UCSD-AML1 (cell line): ENCODE results near the gene BRAP.
"Not testable (repeated sequence)": the region's sequence is repeated elsewhere in the genome, so short reads cannot be mapped to it uniquely, and the experiment has no call there.

Experiments used
- DNase-seq: peaks from one replicate; lab custom pipeline; 2025; ENCODE audit not compliant: unreplicated experiment; lab: John Stamatoyannopoulos, UW

The BRAP gene

DNA sequence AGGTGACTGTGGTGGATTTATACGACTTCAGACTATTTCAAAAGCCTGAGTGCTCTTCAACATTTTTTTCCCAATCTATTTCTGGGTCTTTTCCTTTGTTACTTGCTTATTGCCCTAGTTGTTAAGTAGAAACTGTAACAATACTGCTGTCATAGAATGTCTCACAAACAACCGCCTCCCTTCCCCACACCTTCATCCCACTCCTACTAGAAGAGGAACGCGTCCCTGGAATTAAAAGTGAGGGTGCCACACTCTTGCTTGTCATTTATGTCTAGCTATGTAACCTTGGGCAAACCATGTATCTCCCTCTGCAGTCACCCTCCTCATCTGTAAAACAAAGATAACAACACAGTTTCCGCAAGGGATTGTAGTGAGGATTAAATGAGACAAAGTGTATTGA lies 8.6 kb downstream of the BRAP start:
- no peak for DNase-seq

DNA sequence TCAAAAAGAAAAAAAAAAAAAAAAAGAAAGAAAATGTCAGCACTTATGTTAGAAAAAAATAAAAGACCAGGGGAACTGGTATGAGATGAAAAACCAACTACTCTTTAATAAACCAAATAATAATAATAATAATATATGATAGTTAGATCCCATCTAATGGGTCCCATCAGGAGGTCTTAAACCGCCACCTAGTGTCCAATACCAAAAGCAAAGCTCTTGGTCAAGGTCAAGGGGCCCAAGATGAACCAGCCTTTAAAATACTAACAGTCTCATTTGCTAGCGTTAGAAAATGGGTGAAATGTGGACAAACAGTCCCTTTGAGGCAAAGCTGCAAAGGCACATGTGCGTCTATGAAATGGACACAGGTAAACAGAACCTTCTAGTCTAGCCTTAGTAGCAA lies 12.3 kb downstream of the BRAP start:
- no peak for DNase-seq

DNA sequence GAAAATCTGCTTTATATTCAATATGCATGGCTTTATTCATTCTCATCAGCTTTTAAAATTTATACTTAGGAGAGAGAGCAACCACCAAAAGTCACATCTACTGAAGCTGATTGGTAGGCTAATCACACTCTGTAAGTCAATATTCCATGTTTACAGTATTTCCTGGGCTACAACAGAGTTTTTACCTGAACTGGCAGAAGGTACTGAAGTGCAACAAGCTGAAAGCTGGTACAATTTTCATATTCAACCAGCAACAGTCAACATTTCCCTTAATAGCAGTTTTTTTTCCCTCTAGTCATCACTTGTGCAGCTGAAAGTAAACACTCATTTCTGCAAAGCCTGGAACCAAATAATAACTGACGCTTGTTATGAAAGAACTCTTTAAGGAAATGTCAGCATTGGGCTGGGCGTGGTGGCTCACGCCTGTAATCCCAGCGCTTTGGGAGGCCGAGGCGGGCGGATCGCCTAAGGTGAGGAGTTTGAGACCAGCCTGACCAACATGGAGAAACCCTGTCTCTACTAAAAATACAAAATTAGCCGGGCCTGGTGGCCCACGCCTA lies 12.9 kb downstream of the BRAP start:
- no peak for DNase-seq

DNA sequence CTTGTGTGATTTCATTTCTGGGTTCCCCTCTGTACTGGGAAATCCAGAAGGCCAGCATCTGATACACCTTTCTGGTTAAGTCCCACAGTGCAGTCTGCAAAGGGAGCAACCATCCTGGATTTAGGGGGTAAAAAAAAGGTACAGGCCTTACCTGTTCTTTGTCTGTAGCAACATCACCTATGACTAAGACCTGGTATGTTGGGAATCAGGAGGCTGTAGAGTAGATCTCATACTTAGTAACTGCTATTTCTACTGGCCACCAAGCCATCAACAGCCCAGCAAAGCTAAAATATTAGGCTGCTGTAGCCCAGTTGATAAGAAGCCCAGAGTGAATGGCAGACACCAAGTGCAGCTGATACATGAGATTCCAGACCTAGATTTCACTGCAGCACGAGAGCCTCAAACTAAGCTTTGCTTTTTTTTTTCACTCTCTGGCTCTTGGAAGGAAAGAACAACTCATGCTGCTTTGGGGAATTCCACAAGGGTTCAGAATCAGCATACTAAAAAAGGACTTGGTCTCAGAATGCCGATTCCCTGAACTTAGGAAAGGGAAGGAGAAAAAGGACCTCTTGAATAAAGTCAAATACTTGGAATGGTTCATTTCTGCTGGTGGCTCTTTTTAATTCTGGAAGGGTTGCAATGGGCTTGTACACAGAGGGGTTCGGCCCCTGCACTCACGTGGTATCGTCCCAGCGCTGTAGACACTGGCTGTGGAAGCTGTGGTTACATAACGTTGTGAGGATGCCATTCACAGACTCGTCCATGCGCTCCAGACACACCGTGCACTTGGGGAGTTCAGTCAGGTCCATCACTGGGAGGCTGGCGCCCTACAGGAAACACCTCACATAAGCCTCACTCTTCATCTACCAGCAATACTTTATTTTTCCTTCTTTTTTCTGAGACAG lies 20.5 kb downstream of the BRAP start:
- DNase-seq: no peak

DNA sequence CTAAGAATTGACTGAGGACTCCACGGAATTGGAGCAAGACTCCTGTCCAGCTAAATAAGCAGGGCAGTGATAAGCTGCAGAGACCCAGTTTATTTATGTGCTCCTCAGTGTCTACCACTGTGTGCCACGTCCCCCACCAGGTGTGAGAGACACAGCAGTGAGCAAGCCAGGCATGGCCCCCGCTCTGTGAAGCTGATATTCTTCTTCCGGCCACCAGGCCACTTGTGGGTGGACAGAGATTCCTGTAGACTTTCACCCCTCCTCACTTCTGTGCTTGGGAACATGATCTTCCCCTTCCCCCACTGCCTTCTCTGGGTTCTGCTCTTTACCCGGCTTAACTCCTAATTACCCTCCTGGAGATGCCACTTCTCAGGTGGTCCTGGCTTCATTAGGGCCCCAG lies 21.3 kb downstream of the BRAP start:
- no peak for DNase-seq

DNA sequence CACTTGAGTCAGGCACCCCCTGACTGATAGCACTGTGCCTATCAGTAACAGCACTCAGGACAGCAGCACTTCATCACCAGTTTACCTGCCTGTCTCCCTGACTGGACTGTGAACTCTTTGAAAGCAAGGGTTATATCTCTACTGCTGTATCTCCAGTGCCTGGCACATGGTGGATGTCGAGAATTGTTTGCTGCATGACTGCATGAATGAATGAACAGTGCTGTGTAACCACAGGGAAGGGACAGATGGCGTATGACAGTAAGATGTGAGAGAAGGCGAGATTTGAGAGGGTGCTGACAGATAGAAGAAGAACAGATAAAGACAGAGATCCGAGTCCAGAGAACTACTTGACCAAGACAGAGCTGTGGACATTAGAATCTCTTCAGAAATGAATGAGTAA lies 29.7 kb downstream of the BRAP start:
- DNase-seq: no peak

DNA sequence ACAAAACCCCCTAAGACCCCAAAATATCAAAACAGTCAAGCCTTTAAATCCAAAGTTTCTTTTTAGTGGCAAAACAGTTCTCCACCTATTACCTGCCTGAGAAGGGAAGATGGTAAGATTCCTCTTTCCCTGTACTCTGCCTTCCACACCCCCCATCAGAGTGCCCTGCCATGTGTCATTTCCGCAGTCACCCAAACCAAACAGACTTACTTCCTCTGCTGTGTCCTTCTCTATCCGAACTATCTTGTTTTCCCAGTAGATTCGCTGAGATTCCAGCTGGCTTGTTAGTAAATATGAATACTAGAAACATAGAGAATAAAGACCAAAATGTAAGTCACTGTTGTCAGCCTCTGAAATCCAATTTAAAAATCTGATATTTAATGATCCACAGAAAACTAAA lies 30.4 kb downstream of the BRAP start:
- DNase-seq: no peak

DNA sequence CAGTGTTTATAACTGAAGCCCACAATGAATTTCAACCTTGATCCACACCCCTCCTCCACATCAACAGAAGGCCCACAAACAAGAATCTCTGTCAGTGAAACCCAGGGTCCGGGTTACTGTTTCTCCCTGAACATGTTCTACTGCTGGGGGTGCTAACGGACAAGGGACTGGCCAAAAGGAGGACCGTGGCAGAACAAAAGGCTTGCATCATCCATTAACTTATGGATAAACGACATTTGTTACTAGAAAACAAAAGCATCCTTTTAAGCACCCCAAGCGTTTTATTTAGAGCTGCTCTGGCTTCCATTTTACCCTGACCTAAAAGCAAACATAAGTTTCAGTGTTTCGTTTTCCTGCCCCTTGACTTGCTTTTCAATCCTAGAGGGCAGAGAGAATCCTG lies 32.2 kb downstream of the BRAP start:
- DNase-seq: no peak

DNA sequence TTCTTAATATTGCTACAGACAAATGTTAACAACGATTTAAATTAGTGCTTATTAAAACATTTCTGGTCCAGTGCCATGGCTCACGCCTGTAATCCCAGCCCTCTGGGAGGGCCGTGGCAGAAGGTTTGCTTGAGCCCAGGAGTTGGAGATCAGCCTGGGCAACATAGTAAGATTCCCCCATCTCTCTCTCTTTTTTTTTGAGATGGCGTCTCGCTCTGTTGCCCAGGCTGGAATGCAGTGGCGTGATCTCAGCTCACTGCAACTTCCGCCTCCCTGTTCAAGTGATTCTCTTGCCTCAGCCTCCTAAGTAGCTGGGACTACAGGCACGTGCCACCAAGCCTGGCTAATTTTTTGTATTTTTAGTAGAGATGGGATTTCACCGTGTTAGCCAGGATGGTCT lies 33.2 kb downstream of the BRAP start:
- not testable (repeated sequence) for DNase-seq

DNA sequence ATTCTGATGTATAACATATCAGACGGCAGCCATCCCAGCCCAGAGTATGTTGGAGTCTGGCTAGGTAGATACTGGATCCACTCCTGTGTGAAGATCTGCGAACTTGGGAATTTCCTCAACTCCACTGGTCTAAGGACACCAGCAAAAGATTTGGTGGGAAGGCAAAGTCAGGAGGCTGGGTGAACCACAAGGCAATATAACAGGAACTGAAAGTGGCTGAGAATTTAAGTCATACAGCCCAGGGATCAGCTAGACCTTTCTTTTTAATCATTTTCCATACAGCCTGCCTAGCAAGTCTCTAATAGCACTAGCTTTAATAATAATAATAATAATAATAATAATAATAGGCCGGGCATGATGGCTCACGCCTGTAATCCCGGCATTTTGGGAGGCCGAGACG lies 34.8 kb downstream of the BRAP start:
- no peak for DNase-seq

DNA sequence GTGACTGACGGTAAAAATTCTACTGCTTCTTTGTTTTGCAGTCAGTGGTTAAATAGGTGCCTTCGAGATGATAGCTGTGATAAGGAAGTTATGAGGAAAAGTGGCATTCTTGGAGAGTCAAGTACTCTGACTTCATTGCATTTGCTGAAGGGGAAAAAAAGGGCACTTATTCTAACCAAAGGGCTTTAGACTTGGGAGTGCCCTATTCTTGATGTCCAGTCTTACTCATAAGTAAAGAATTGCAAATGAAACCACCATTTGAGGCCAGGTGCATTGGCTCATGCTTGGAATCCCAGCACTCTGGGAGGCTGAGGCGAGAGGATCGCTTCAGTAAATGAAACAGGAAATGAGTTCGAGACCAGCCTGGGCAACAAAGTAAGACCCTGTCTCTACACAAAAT lies 40.3 kb downstream of the BRAP start:
- no peak for DNase-seq

DNA sequence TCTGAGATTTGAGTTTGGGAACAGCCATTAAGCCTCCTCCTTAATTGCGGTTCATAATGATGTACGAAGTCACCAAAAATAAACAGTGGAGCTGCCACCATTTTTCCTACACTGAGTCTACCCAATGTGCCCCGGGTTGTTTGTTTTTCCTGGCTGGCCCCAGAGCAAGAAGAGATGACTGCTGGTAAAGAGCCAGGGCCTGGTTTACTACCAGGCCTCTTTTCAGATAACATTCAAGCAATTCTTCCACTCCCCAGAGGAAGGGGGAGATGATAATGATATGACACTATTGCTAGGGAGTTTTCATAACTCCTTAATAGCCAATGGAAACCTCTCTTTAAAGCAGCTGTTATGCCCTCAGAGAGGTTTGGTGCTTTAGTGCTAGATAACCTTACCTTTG lies 42.3 kb downstream of the BRAP start:
- DNase-seq: no peak

DNA sequence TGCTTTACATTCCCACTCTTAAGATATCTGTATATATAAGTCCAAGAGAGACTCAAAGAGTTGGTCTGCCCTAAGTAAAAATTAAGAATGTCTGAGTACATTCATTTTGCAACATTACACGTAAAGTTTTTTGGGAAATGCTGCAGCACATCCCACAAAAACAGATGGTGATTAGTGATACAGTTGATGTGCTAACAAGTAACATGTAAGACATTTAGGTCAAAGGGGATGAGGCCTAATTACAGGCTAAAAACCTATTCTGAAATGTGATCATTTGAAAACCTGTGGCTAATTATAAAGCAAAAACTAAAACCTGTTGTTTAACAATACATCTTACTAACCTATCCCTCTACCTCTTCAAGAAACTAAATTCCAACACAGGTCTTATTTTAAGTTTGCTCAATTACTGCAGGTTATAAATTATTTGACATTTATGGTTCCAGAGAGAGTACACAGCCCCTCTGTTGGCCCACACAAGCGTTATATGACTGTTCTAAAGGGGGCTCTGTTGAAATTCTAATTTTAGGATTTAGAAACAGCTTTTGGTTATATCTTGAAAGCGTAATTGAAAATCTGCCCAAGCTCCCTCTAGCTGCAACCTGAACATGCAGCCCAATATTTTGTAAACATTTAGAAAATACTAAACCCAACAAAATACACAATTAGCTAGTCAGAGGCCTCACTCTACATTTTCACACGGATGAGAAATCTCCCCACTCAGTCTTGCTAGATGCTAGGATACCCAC lies 42.9 kb downstream of the BRAP start:
- no peak for DNase-seq

DNA sequence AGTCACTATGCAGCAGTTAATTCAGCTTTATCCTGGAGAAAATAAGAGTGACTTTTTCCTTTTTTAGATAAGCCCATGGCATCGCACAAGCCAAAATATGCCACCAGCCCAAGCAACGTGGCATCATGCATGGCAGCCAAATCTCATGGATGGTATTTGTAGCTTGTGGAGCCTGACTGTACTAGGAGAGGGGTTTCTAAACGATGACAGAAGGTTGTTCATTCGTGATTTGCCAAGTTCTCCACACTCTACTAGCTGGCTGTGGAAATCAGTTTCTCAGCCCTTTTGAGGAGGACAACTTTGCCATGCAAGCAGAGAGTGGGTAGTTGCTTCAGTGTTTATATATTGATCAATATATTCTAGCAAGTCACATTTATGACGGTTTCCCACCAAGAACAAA lies 45.2 kb downstream of the BRAP start:
- DNase-seq: no peak

DNA sequence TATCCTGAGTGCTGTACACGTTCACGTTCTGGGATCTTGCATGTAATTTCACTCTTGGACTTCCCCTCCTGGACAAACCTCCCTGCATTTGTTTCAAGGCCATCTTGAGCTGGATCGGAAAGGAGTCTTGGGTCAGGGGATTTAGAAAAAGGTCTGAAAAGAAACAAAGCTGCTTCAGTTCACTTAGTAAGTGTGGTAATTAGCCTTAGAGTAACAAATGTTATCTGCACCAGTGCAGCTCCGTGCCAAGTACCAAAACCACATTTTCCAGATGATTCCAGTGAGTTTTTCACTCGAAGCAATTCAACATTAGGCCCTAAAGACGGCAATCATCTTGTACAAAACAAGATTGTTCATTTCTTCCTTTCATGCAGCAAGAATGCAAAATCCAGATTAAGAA lies 47.2 kb downstream of the BRAP start:
- DNase-seq: no peak

DNA sequence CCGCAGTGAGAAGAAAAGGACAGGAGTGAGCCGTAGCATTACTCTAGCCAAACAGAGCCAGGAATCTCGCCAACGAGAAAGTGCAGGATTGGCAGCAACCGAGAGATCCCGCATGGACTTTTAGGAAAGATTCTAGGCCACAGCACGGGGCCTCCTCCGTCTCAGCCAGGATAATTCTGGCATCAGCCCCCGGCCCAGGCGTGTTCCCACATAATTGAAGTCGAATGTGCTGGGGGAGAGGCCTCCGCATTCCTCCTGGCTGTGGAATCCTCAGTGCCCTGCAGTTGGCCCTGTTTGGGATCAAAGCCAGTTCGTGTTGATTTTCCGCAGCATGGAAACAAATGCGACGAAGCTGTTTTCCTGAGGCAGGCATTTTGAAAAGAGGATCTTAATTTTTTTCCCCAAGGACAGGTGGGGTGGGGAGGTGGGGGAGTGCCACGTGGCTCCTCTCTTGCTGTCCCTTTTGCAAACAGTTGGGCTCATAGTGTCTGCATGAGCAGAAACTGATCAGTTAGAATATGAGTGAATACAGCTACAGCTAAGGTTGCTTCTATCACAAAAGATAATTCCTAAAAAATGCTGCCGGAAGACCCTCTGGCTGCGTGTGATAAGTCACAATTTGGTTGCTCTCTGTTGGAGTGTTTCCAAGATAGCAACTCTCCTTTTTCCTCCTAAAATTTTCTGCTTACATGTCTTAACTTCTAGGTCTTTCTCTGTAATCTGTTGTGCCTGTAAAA lies 49.4 kb downstream of the BRAP start:
- DNase-seq: no peak

DNA sequence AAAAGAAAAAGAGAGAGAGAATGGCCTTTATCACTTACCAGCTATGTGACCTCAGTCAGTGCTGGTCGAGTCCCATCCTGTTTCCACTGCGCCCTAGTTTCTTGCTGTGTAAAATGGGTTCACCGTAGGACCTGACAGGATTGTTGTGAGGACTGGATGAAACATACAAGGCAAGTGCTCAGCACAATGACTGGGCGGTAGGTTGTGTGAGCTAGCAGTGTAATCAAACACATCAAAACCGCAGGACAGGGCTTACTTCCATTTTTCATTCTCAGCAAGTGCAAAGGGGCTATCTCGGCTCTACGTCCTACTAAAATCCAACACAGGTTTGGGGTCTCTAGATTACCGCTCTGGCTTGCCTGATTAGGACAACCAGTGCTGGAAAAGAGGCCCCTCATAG lies 50.2 kb downstream of the BRAP start:
- DNase-seq: no peak

DNA sequence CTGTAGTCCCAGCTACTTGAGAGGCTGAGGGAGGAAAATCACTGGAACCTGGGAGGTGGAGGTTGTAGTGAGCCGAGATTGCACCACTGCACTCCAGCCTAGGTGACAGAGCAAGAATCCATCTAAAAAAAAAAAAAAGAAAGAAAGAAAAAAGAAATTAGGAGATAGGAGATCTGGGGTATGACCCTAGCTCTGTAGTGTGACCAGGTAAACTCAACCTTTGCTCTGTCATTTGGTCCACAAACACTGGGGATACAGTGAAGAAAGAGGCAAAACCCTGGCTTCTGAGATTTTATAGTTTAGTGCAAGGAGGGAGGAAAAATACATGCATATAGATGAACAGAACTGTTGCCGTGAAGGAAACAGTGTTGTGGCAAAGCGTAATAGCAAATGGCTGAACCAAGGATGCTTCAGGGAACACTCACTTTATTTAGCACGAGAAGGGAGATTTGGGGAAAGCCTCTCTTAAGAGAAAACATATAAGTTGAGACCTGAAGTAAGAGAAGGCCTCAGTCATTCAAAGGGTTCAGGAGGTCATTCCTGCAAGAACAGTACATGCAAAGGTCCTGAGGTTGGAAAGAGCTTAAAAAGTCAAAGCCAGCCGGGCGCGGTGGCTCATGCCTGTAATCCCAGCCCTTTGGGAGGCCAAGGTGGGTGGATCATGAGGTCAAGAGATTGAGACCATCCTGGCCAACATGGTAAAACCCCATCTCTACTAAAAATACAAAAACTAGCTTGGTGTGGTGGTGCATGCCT lies 57.1 kb downstream of the BRAP start:
- DNase-seq: no peak

DNA sequence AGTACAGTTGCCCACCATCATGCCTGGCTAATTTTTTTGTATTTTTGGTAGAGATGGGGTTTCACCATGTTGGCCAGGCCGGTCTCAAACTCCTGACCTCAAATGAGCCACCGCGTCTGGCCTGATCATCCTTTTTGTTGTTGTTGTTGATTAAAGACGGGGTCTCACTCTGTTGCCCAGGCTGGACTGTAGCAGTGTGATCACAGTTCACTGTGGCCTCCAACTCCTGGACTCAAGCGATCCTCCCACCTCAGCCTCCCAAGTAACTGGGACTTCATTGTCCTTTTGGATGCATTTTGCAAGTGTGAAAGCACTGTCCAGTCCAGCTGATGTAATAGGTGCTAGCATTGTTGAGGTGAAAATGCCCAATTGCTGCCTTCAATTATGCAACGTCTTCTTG lies 59.5 kb downstream of the BRAP start:
- DNase-seq: no peak

DNA sequence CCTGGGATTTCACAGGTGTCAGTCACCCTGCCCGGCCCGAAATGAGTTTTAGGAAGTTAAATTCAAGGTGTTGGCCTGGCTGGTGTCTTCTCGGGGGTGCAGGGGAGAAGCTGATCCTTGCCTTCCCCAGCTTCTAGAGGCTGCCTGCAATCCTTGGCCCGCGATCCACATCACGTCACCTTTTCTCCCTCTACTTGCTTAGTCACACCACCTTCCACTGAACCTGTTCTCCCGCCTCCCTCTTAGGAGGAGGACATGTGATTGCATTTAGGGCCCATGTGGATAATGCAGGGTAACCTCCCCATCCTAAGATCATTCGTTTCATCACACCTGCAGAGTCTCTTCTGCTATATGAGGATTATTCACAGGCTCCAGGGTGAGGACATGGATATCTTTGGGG lies 61.2 kb downstream of the BRAP start:
- no peak for DNase-seq

DNA sequence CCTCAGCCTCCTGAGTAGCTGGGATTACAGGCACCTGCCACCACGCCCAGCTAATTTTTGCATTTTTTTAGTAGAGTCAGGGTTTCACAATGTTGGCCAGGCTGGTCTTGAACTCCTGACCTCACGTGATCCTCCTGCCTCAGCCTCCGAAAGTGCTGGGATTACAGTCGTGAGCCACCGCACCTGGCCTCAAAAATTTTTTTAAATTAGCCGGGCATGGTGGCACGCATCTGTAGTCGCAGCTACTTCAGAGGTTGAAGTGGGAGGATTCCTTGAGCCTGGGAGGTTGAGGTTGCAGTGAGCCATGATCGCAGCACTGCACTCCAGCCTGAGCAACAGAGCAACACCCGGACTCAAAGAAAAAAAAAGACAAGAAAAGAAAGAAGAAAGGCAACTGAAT lies 67.9 kb downstream of the BRAP start:
- not testable (repeated sequence) for DNase-seq
